Putamen (tissue), 1 donor: ENCODE data around the gene ALDH4A1.
A peak's percentile ranks its signal among the peaks of the same experiment; 100 is the strongest.

ENCODE experiments used
- DNase-seq: peaks from one replicate; pipeline ENCODE4 v3.0.0-alpha.2; 2016; ENCODE audit warnings: low spot score

ALDH4A1 gene

DNA sequence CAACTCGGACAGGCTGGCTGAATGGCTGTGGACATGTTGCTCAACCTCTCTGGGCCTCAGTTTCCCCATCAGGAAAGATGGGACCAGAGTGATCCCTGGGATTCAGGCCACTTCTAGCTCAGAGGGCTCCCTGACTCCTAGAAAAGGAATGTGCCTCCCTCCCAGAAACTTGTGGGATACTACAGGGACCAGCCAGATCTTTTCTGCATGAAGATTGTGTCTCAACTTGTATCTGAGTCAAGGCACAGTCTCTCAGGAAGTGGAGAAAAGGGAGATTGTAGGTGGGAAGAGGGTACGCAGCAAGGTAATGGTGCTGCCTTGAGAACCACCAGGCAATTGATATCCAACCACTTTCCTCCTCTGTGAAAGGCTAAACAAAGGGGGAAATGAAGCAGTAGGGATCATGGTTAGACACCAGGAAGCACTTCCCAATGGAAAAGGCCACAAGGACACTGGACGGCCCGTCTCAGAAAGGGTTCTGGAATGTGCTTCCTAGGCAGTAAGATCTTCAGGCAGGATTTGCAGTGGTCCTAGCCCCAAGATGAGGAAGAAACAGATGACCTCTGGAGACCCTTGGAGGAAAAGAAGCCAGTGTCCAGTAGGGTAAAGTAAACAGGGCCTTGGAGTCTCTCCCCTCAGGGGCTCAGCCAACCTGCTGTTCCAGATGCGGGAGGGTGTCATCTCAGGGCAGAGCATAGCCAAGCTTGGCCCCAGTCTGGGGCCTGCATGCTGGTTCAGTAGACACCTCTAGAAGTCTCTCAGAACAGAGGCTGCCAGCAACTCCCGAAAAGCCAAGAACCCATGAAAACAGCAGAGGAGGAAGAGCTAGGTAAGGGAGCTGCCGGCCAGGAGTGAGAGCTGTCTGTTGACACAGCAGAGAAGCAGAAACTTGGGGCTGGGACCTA, 37.3 kb upstream of the ALDH4A1 start:
- DNase-seq = no peak

- DNase-seq = peak; percentile 73
Observed at GRCh38 chr1:18938707-18939070, 36.3 kb upstream of the ALDH4A1 start.

DNA sequence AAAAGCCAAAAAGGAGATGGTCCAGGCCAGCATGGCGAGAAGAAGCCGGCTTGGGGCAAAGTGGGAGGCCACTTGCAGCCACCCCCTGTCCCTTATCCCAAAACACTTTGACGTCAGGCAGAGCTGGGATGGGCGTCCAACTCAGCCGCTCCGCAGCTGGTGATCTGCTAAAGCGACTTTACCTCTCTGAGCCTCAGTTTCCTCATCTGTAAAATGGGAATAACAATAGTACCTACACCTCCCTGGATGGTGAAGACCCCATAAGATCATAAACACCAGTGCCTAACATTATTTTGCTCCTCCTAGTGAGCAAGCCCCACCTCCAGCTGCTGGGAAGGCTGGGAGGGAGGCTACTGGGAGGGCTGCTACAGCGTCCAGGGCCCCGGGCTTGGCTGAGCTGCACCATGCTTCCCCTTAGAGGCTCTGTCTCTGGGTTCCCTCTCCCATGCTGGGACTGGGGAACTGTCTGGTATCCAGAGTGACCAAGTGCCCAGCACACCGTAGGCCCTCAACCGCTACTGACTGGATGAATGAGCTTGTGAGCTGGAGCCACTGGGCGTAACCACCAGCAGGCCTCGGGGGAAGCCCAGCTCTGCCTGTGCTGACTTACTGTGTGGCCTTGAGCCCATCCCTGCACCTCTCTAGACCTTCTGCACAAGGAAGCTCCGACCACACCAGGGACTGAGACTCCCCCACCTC, 35.8 kb upstream of the ALDH4A1 start:
- DNase-seq = no peak

DNA sequence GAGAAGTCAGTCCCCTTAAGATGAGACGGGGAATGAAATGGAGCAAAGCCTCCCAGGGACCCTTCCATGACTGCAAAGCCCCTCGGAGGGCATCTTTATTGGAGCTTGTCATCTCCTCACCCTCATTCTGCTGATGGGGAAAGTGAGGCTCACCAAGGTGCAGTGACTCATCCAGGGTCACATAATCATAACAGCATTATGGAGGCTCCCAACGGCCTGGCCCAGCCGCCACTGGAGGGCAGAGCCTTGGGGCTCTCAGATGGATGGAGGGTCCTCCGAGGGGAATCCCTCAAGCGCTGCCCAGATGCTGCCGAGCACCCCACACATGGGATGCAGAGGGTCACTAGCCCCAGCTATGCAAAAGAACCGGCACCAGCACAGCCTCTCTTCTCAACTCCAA, 35.2 kb upstream of the ALDH4A1 start:
- DNase-seq = no peak

GRCh38 chr1:18936814-18937481, 34.6 kb upstream of the ALDH4A1 start:
- no peak for DNase-seq

GRCh38 chr1:18936471-18936813, 34.1 kb upstream of the ALDH4A1 start:
- no peak for DNase-seq

DNA sequence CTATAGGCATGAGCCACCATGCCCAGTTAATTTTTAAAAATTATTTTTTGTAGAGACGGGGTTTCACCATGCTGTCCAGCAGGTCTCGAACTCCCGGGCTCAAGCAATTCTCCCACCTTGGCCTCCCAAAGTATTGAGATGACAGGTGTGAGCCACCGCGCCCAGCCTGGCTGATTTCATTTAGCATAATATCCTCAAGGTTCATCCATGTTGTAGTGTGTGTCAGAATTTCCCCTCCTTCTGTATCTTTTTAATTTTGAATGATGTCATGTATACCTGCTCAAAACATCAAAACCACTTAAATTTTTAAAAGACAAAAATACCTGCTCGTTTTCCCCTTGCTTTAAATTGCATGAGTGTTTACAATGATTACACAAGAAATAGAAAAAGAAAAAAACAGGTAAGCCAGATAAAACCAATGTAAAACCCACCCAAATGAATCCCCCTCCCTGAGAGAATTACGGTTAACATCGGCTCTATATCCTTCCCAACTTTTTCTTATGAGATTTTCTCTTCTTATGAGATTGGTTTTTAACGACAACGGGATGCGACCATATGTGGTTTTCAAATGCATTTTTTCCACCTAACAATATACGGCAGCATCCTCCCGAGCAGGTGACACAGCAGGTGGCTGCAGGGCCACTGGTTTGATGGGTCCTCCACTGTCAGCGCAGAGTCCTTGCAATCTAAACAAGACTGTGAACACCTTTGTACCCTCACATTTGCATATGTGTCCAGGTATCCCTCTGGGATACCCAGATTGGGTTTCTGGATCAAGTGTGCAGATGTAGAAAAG, 32.0 kb upstream of the ALDH4A1 start:
- DNase-seq = no peak

DNA sequence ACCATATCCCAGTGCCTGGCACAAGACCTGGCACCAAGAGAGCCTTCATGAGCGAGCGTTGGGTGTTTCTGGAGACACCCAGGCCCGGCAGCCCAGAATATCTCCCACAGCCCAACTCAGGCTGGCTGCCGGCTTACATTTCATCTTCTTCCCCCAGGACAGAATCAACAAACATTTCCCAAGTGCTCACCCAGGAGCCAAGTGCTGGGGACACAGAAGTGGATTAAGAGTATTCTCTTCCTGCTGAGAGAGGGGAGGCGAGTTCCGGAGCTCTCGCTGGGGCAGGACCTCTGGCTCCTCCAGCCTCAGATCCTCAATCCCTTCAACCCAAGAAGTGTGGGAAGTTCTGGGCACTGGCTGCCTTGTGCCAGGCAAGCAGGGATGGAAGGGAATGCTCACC, 30.5 kb upstream of the ALDH4A1 start:
- DNase-seq = no peak

DNA sequence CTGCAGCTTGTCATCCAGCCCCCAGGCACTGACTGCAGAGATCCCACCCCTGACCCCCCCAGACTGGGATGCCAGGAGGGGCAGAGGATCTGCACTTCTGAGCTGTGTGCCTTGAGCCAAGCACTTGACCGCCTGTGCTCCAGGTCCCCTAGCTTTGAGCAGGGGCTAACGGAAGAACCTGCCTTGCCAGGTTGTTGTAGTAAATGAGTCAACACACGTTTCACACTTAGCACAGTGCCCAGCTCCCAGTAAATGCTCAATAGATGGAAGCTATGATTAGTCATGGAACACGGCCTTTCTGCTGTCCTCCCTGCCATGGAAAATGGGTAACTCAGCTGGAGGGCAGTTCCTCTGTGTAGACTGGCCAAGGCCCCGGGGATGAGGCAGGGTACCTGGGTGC, 30.0 kb upstream of the ALDH4A1 start:
- no peak for DNase-seq

GRCh38 chr1:18931730-18932129, 29.4 kb upstream of the ALDH4A1 start:
- DNase-seq = no peak

DNA sequence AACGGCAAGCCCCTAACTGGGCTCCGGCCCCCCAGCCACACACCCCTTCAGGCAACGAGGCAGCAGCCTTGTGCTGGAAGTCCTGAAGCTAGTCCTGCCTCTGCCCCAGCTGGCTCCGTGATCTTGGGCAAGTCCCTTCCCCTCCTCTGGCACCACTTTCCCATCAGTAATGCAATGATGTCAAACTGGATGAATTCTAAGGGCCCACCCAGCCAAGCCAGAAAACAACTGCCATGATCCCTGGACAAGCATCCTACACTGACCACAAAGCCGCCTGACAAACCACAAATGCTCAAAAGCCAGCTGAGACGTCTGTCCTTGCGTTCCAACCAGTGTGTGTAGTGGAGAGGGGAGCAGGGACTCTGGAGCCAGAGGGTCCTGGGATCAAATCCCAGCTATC, 27.3 kb upstream of the ALDH4A1 start:
- no peak for DNase-seq

- no peak for DNase-seq
Observed at GRCh38 chr1:18928985-18929384, 26.6 kb upstream of the ALDH4A1 start.

GRCh38 chr1:18928406-18928805, 26.1 kb upstream of the ALDH4A1 start:
- DNase-seq = no peak

- no peak for DNase-seq
Observed at GRCh38 chr1:18927654-18928272, 25.4 kb upstream of the ALDH4A1 start.

- DNase-seq = no peak
Observed at GRCh38 chr1:18927082-18927653, 24.8 kb upstream of the ALDH4A1 start.

GRCh38 chr1:18926315-18927081, 24.1 kb upstream of the ALDH4A1 start:
- DNase-seq = no peak

DNA sequence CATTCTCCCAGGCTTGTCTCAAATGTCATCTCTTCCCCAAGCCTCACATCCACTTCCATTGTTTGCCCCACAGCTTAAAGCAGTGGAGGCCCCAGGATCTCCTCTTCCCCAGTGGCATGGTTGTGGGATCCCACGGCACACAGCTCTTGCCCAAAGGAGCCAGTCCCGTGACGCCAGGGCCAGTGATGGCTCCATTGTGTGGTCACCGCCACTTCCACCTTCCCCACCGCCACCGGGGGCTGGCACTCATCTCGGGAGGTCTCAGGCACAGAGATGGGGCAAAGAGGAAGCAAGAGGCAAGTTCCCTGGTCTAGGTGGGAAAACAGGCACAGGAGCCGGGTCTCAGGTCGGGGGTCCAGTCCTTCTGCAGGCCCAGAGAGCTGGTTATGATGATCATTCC, 22.9 kb upstream of the ALDH4A1 start:
- no peak for DNase-seq

DNA sequence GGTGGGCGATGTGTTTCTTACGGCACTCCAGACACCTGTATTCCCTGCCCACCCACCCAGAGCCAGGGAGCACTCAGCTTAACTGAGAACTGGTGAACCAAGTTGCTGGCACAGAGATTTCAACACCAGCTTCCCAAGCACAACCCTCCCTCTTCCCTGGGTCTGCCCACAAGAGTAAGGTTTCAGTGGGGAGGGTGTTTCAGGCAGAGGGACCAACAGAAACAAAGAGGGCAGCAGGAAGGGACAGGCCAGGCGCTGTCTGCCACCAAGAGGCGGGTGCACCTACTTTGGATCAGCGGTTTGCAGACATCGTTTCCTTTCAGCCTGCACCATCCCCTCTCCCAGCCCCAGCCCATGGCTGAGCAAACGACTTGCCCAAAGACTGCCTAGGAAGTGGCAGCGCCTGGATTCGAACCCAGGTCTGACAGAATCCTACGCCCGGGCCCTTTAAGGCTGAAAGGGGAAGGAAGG, 21.9 kb upstream of the ALDH4A1 start:
- no peak for DNase-seq

DNA sequence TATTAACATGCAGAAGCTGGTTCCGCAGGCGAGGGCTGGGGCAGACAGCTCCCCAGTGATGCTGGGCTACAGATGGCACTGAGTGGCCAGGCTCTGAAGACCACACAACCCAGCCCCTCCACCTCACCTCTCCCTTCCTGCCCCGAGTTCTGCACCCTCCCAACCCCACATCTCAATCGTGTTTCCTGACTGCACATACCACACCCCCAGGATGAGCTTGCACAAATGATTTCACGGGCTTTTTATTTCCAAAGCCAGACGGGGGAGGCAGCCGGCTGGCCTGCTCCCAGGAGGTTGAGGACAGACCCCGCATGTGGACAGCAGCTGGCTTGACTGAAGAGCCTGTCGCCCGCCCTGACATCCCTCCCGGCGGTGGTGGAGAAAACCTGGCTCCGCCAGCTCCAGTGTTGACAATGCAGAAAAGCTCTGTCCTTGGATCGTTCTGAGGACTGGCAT, 21.4 kb upstream of the ALDH4A1 start:
- DNase-seq = no peak
